HG02973 (cell line): Measurements from ENCODE around the gene SYNM.

Experiments
- ATAC-seq: cut with Tn5 transposase; IDR thresholded peaks from one replicate; pipeline ENCODE4 v1.9.1; 2021; ENCODE audit warnings: moderate library complexity; ENCODE audit not compliant: unreplicated experiment

Gene SYNM

DNA sequence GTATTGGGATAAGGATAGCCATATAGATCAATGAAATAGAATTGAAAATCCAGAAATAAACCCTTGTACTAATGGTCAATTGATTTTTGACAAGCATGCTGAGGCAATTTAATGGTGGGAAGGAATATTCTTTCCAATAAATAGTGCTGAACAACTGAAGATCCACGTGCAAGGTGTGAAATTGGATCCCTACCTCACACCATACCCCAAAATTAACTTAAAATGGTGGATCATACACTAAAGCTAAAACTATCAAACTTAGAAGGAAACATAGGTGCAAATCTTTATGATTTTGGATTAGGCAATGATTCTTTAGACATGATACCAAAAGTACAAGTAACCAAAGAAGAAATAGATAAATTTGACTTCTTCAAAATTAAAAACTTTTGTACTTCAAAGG is 22.1 kb upstream of the SYNM start:
- no peak for ATAC-seq

DNA sequence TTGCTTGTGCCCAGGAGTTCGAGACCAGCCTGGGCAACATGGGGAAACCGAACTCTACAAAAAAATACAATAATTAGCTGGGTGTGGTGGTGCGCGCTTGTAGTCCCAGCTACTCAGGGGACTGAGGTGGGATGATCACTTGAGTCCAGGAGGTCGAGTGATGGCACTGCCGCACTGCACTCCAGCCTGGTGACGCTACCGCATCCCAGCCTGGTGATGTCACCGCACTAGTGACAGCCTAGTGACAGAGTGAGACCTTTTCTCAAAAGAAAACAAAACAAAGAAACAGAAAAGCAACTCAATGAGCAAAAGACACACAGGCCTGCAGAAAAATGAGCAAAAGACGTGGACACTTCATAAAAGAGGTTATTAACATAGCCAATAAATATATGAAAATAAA is 19.9 kb upstream of the SYNM start:
- ATAC-seq, result no peak

GRCh38 chr15:99085413-99086326 is 19.2 kb upstream of the SYNM start:
- ATAC-seq, result no peak

- no peak for ATAC-seq
These were observed 18.6 kb upstream of the SYNM start for GRCh38 chr15:99086327-99086667.

- ATAC-seq, result no peak
These were observed 17.4 kb upstream of the SYNM start for GRCh38 chr15:99087405-99087943.

- ATAC-seq, result peak; percentile 100
These were observed 14.7 kb upstream of the SYNM start for GRCh38 chr15:99090011-99090699.

DNA sequence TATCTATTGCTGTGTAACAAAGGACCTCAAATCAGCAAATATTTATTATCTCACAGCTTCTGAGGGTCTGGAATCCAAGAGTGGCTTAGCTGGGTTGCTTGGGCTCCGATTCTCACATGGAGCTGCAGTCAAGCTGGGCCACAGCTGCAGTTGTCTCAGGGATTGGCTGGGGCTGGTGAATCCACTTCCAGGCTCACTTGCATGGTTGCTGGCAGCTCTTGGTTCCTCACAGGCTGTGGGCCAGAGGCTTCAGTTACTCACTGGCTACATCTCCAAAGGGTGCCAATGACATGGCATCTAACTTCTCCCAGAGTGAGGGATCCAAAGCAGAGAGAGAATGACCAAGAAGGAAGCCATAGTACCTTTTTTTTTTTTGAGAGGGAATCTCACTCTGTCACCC is 13.9 kb upstream of the SYNM start:
- ATAC-seq, result no peak

DNA sequence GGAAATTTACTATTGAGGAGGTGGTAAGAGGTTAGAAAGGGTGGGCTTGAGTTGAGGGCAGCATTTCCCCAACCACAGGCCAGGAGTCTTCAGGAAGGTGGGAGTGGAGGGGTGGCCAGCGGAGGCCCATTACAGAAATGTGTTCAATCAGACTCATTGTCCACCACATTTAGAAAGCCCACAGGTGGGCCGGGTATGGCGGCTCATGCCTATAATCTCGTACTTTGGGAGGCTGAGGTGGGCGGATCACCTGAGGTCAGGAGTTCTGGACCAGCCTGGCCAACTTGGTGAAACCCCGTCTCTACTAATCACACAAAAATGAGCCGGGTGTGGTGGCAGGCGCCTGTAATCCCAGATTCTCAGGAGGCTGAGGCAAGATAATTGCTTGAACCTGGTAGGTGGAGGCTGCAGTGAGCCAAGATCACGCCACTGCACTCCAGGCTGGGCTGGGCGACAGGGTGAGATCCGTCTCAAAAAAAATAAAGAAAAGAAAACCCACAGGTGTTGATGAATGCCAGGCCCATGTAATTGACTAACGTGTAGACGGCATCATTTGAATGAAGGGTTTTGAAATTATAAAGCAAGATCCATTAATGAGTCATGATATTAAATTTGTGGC is 12.2 kb upstream of the SYNM start:
- no peak for ATAC-seq

GRCh38 chr15:99095626-99096025 is 9.3 kb upstream of the SYNM start:
- no peak for ATAC-seq

- ATAC-seq, result no peak
These were observed 8.5 kb upstream of the SYNM start for GRCh38 chr15:99096173-99096893.

DNA sequence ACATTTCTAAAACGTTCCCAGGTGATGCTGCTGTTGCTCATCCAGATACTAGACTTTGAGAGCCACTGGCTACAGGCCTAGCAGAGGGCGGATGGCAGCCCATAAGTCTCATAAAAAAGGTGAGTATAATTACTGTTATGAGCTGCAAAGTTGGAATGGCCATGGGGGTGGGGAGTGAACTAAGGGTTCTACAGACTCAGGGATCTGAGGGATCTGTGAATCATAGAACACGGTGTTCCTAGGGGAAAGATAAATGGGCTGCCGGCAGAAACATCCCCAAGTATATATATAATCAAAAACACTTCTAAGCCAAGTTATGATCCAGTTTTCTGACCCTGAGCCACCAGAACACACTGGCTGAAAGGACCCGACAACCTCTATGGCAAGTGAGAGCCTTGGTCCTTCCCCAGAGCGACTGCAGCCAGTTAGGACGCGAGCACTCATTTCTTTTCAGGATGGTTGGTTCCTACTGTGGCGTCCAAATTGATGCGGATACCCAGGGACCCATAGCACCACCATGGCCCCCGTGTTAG is 7.9 kb upstream of the SYNM start:
- no peak for ATAC-seq

GRCh38 chr15:99097441-99098410 is 7.2 kb upstream of the SYNM start:
- ATAC-seq, result no peak

DNA sequence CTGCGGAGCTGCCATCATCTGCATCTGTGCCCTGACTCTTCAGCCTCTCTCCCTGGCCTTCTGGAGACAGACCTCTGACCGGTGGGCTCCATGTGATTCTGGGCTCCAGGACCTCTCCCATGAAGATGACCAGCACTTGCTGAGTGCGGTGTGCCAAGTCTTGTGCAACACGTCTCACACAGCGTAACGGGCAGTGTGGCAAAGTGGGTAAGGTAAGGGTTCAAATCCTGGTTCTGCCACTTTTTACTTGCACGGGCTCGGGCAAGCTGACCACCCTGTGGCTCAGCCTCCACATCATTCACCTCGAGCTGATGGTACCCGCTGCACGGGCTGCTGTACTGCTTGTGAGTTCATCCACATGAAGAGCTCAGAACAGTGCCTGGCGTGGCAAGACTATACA is 6.5 kb upstream of the SYNM start:
- no peak for ATAC-seq

GRCh38 chr15:99098991-99099390 is 5.9 kb upstream of the SYNM start:
- ATAC-seq, result no peak

GRCh38 chr15:99099661-99100060 is 5.2 kb upstream of the SYNM start:
- ATAC-seq, result no peak

- no peak for ATAC-seq
These were observed 4.4 kb upstream of the SYNM start for GRCh38 chr15:99100245-99101173.

- ATAC-seq, result no peak
These were observed 3.4 kb upstream of the SYNM start for GRCh38 chr15:99101501-99101900.
